Endodermal cell (in vitro differentiated cells): ENCODE data around the gene GPC3. TPM values are rescaled to one million over a fixed set of nuclear protein-coding genes. Genes with fewer than 3 reads are reported as not detected.

Experiments used
- DNase-seq: peaks from one replicate; pipeline ENCODE4 v3.0.0-alpha.2; 2017
- H3K27ac ChIP-seq: 2 replicates; pipeline ENCODE4 v1.5.1; 2013; ENCODE audit warnings: mild to moderate bottlenecking, low read depth, low read length, moderate library complexity
- H3K27me3 ChIP-seq: 2 replicates; pipeline ENCODE4 v1.6.1; 2013; ENCODE audit warnings: mild to moderate bottlenecking, low read length, moderate library complexity; ENCODE audit not compliant: insufficient read depth, control insufficient read depth, poor library complexity, severe bottlenecking
- H3K36me3 ChIP-seq: 2 replicates; pipeline ENCODE4 v1.7.0; 2013; ENCODE audit warnings: mild to moderate bottlenecking, low read length, moderate library complexity; ENCODE audit not compliant: control insufficient read depth, insufficient read depth
- H3K4me1 ChIP-seq: one replicate; pipeline ENCODE4 v1.7.0; 2013; ENCODE audit warnings: low read length; ENCODE audit not compliant: control insufficient read depth, insufficient read depth
- H3K4me3 ChIP-seq: 2 replicates; pipeline ENCODE4 v1.5.1; 2013; ENCODE audit warnings: mild to moderate bottlenecking, low read length, moderate library complexity
- H3K9ac ChIP-seq: 2 replicates; pipeline ENCODE4 v1.6.1; 2013; ENCODE audit warnings: mild to moderate bottlenecking, low read length, moderate library complexity; ENCODE audit not compliant: poor library complexity, severe bottlenecking; ENCODE audit errors: extremely low read depth
- H3K9me3 ChIP-seq: 2 replicates; pipeline ENCODE4 v1.6.1; 2013; ENCODE audit warnings: mild to moderate bottlenecking, low read length, moderate library complexity; ENCODE audit not compliant: control insufficient read depth
- H3K27ac Mint-ChIP-seq: 2 replicates; pipeline ENCODE4 v1.8.0; 2020; ENCODE audit warnings: mixed read lengths
- H3K27me3 Mint-ChIP-seq: 2 replicates; pipeline ENCODE4 v1.8.0; 2021; ENCODE audit warnings: mild to moderate bottlenecking, mixed read lengths; ENCODE audit not compliant: insufficient read depth
- H3K36me3 Mint-ChIP-seq: 2 replicates; pipeline ENCODE4 v1.8.0; 2020; ENCODE audit warnings: low read depth, mixed read lengths
- H3K4me1 Mint-ChIP-seq: 2 replicates; pipeline ENCODE4 v1.8.0; 2020; ENCODE audit warnings: mixed read lengths
- H3K4me3 Mint-ChIP-seq: 2 replicates; pipeline ENCODE4 v1.8.0; 2020; ENCODE audit warnings: mild to moderate bottlenecking, moderate library complexity, mixed read lengths
- H3K9me3 Mint-ChIP-seq: 2 replicates; pipeline ENCODE4 v1.8.0; 2020; ENCODE audit warnings: mild to moderate bottlenecking, mixed read lengths
- WGBS, 2 experiments: methylation state at CpG; one replicate each; pipeline versions ENCODE4 v1.1.5 to v1.1.7; 2013; ENCODE audit warnings: missing lambda C conversion rate in 2 of 2, mixed read lengths in 1 of 2; ENCODE audit not compliant: insufficient coverage in 1 of 2, insufficient read length in 1 of 2; 5-methylcytosine and 5-hydroxymethylcytosine counted together
- total RNA-seq, 2 donors: library from RNA; stranded (reverse); fragmentation: NEBNext Ultra II Directional in 1 of 2; extraction: Animal tissue kit (Norgen Biotek cat#: 25700) in 1 of 2; gene quantifications; 2 replicates in 1 of 2; 3 replicates in 1 of 2; pipeline ENCODE4 v1.2.1, GENCODE V29; 2021
- TF ChIP-seq, protein P1 (sequence below): fragments of 200-600 bp; sonication (generic); conservative IDR thresholded peaks from 2 replicates; pipeline ENCODE4 v1.5.0; 2021; ENCODE audit warnings: antibody characterized with exemption, mild to moderate bottlenecking

Gene GPC3
- total RNA-seq, 2 donors from 2014 or later: 39.5 to 125 TPM

DNA sequence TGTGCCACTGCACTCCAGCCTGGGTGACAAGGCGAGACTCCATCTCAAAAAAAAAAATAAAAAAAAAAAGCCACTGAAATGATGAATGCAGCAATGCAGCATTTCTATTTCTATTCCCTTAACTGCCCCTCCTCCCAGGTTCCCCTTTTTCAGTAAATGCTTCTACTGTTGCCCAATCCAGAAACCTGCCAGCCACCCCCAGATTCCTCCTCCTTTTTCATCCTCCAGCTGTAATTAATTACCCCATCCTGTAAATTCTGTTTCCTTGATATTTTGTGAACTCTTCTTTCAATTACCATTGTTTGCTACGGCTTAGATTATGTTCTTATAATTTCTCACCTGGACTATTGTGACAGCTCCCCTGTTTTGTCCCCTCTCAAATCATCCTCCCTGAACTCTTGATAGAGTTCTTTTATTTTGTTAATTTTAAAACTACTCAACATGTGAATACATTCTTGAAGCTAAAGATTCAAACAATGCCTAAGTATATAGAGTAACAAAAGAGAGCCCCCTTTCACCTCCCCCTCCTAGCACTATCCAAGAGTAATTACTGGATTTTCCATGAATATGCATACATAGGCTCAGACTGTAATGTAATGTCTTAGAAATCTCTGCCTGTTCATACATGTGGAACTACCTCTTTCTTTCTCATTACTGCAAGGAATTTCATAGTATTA, 429.5 kb downstream of the GPC3 start:
- Mint-ChIP-seq H3K27ac (peak overlapping the region; percentile 26), H3K27me3 (no peaks in the 10 kb centered on the region), H3K9me3 (peaks cover 17% of the 10 kb centered on the region), H3K36me3 (peaks cover 14% of the 10 kb centered on the region), H3K4me1 (peaks cover 3% of the 10 kb centered on the region), H3K4me3 (no peak overlapping the region)
- H3K27ac ChIP-seq: no peak overlapping the region
- H3K27me3 ChIP-seq: no peaks in the 10 kb centered on the region
- no peaks in the 10 kb centered on the region for H3K36me3 ChIP-seq
- H3K9ac ChIP-seq: no peak overlapping the region
- peaks cover 11% of the 10 kb centered on the region for H3K9me3 ChIP-seq
- 100% methylated on average over 2 of the region's 2 CpGs; no CpG with 5 or more reads in 1 of the 2 experiments for WGBS, 2 experiments
- no peaks in the 10 kb centered on the region for H3K4me1 ChIP-seq
- DNase-seq: no peak
- TF ChIP-seq, protein P1, sequence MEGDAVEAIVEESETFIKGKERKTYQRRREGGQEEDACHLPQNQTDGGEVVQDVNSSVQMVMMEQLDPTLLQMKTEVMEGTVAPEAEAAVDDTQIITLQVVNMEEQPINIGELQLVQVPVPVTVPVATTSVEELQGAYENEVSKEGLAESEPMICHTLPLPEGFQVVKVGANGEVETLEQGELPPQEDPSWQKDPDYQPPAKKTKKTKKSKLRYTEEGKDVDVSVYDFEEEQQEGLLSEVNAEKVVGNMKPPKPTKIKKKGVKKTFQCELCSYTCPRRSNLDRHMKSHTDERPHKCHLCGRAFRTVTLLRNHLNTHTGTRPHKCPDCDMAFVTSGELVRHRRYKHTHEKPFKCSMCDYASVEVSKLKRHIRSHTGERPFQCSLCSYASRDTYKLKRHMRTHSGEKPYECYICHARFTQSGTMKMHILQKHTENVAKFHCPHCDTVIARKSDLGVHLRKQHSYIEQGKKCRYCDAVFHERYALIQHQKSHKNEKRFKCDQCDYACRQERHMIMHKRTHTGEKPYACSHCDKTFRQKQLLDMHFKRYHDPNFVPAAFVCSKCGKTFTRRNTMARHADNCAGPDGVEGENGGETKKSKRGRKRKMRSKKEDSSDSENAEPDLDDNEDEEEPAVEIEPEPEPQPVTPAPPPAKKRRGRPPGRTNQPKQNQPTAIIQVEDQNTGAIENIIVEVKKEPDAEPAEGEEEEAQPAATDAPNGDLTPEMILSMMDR: no peak
- H3K4me3 ChIP-seq: no peak overlapping the region

GRCh38 chrX:133550665-133551485, 434.5 kb downstream of the GPC3 start:
- H3K4me3 ChIP-seq: no peak overlapping the region
- 82 to 100% methylated on average over 2 to 4 of the region's 4 CpGs for WGBS, 2 experiments
- no peaks in the 10 kb centered on the region for H3K4me1 Mint-ChIP-seq
- H3K9me3 Mint-ChIP-seq: peaks cover 26% of the 10 kb centered on the region
- H3K27ac ChIP-seq: no peak overlapping the region
- H3K27me3 Mint-ChIP-seq: no peaks in the 10 kb centered on the region
- TF ChIP-seq, protein P1: no peak
- peaks cover 11% of the 10 kb centered on the region for H3K9me3 ChIP-seq
- no peak overlapping the region for H3K27ac Mint-ChIP-seq
- no peaks in the 10 kb centered on the region for H3K27me3 ChIP-seq
- no peaks in the 10 kb centered on the region for H3K4me1 ChIP-seq
- no peak overlapping the region for H3K4me3 Mint-ChIP-seq
- H3K36me3 ChIP-seq: no peaks in the 10 kb centered on the region
- H3K36me3 Mint-ChIP-seq: peaks cover 24% of the 10 kb centered on the region
- H3K9ac ChIP-seq: no peak overlapping the region
- no peak for DNase-seq

DNA sequence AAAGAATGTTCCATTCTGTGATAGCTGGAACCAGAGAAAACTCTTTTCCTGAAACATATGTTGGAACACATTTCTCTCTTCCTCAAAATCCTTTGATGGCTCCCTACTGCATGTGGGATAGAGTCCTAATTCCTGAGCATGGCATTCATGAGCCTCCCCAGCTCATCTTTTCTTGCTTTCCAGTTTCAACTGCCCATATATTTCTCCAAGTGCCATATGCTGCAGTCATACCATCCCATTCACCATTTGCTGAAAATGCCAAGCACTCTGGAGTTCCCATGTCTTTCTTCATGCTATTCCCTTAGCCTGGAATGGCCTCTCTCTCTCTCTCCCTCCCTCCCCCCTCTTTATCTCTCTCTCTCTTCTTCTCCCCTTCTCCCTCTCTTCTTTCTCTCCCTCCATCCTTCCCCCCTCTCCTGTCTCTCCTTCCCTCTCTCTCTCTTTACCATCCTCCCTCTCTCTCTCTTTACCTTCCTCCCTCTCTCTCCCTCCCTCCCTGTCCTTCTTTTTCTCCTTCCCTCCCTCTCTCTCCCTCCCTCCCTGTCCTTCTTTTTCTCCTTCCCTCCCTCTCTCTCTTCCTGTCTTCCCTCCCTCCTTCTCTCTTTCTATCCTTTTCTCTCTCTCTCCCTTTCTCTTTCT, 436.0 kb downstream of the GPC3 start:
- no peaks in the 10 kb centered on the region for H3K27me3 Mint-ChIP-seq
- TF ChIP-seq, protein P1: no peak
- Histone ChIP-seq H3K4me3 (no peak overlapping the region), H3K9ac (no peak overlapping the region), H3K36me3 (no peaks in the 10 kb centered on the region), H3K27me3 (no peaks in the 10 kb centered on the region), H3K9me3 (peaks cover 2% of the 10 kb centered on the region), H3K27ac (no peak overlapping the region), H3K4me1 (no peaks in the 10 kb centered on the region)
- H3K27ac Mint-ChIP-seq: no peak overlapping the region
- no peaks in the 10 kb centered on the region for H3K4me1 Mint-ChIP-seq
- DNase-seq: no peak
- H3K36me3 Mint-ChIP-seq: peaks cover 29% of the 10 kb centered on the region
- peaks cover 26% of the 10 kb centered on the region for H3K9me3 Mint-ChIP-seq
- H3K4me3 Mint-ChIP-seq: no peak overlapping the region
